ENCODE data around the gene TACR2. TPM values are rescaled to one million over a fixed set of nuclear protein-coding genes. Genes with fewer than 3 reads are reported as not detected.

TACR2 gene
- total and polyA plus RNA-seq, 2 of the 13 experiments (the other 11 are each of a cell fraction or from before 2014, with no cell fraction given), result 0.04 TPM; not detected in 1

GRCh38 chr10:69408318-69409175, 8.2 kb downstream of the TACR2 start (continued):
- TF ChIP-seq CTCF (CRISPR knock-in tag; IDR thresholded peaks at IDR 0.05) (peak; percentile 79), TFDP1 (CRISPR knock-in tag; IDR thresholded peaks at IDR 0.05; ENCODE audit: borderline replicate concordance) (peak; percentile 87), ZNF335 (CRISPR knock-in tag; IDR thresholded peaks at IDR 0.05) (no peak), YEATS4 (CRISPR knock-in tag; IDR thresholded peaks at IDR 0.05; ENCODE audit: borderline replicate concordance) (peak; percentile 56; the same call in 1 of the 2 replicates), GABPB1 (CRISPR knock-in tag; IDR thresholded peaks at IDR 0.05) (peak; percentile 87), ZC3H13 (CRISPR knock-in tag; IDR thresholded peaks at IDR 0.05) (0 out of 2 replicates have a peak, but pooled peaks have one; percentile 30), ZNF382 (CRISPR knock-in tag; IDR thresholded peaks at IDR 0.05; ENCODE audit: borderline replicate concordance) (no peak), KMT2B (CRISPR knock-in tag; IDR thresholded peaks at IDR 0.05) (0 out of 2 replicates have a peak, but pooled peaks have one; percentile 21), ATF6 (CRISPR knock-in tag; conservative IDR thresholded peaks at IDR 0.05) (no peak), PHF20 (CRISPR knock-in tag; IDR thresholded peaks at IDR 0.05) (0 out of 2 replicates have a peak, but pooled peaks have one; percentile 29), FOXJ3 (CRISPR knock-in tag; IDR thresholded peaks at IDR 0.05; ENCODE audit: borderline replicate concordance) (no peak), IRF2 (CRISPR knock-in tag; IDR thresholded peaks at IDR 0.05) (0 out of 2 replicates have a peak, but pooled peaks have one; percentile 12), ZNF326 (CRISPR knock-in tag; IDR thresholded peaks at IDR 0.05; ENCODE audit: borderline replicate concordance) (no peak), SP140L (CRISPR knock-in tag; IDR thresholded peaks at IDR 0.05; ENCODE audit: borderline replicate concordance) (0 out of 2 replicates have a peak, but pooled peaks have one; percentile 42), GABPA (IDR thresholded peaks at IDR 0.05; ENCODE audit: low read depth, low read length) (no peak), GABPA (CRISPR knock-in tag; IDR thresholded peaks at IDR 0.05; ENCODE audit: low read depth) (peak; percentile 47; the same call in 1 of the 2 replicates), ZNF432 (CRISPR knock-in tag; IDR thresholded peaks at IDR 0.05; ENCODE audit: borderline replicate concordance) (no peak), HOXA3 (CRISPR knock-in tag; IDR thresholded peaks at IDR 0.05) (peak; percentile 62), SP1 (IDR thresholded peaks at IDR 0.05) (no peak), SP1 (CRISPR knock-in tag; IDR thresholded peaks at IDR 0.05) (peak; percentile 84), ELF1 (CRISPR knock-in tag; IDR thresholded peaks at IDR 0.05) (peak; percentile 54; the same call in 1 of the 2 replicates), KAT7 (CRISPR knock-in tag; IDR thresholded peaks at IDR 0.05; ENCODE audit: borderline replicate concordance) (no peak), POLR2AphosphoS5 (IDR thresholded peaks at IDR 0.05; ENCODE audit: low read depth, low read length) (no peak), ZNF331 (CRISPR knock-in tag; IDR thresholded peaks at IDR 0.05) (peak; percentile 24; the same call in 1 of the 2 replicates), ARNT2 (CRISPR knock-in tag; IDR thresholded peaks at IDR 0.05; ENCODE audit: low read depth) (peak; percentile 27; the same call in 1 of the 2 replicates), ZSCAN9 (CRISPR knock-in tag; IDR thresholded peaks at IDR 0.05; ENCODE audit: borderline replicate concordance) (peak; percentile 58; the same call in 1 of the 2 replicates), STAG1 (CRISPR knock-in tag; IDR thresholded peaks at IDR 0.05) (peak; percentile 29; the same call in 1 of the 2 replicates)

Measured in HepG2 (cell line).